ENCODE measurements around the gene TRRAP.

TRRAP gene

GRCh38 chr7:98943336-98943735 lies 65.0 kb downstream of the TRRAP start (continued):
- TF ChIP-seq ZNF350 (tag by site-specific recombination; IDR thresholded peaks at IDR 0.05) (no peak), ZNF292 (tag by site-specific recombination; IDR thresholded peaks at IDR 0.05; ENCODE audit: borderline replicate concordance, low read depth) (no peak), ZFP37 (tag by site-specific recombination; IDR thresholded peaks at IDR 0.05) (no peak), ZBTB48 (tag by site-specific recombination; IDR thresholded peaks at IDR 0.05) (no peak), ZNF654 (tag by site-specific recombination; IDR thresholded peaks at IDR 0.05; ENCODE audit: low read depth) (no peak), ZNF335 (tag by site-specific recombination; conservative IDR thresholded peaks at IDR 0.05) (no peak), ZNF133 (tag by site-specific recombination; IDR thresholded peaks at IDR 0.05) (no peak), ZNF24 (tag by site-specific recombination; IDR thresholded peaks at IDR 0.05) (no peak), ZNF785 (tag by site-specific recombination; IDR thresholded peaks at IDR 0.05) (no peak), ZNF280D (tag by site-specific recombination; IDR thresholded peaks at IDR 0.05) (no peak), ZNF521 (tag by site-specific recombination; IDR thresholded peaks at IDR 0.05) (no peak), KLF7 (tag by site-specific recombination; IDR thresholded peaks at IDR 0.05; ENCODE audit: borderline replicate concordance) (no peak)

GRCh38 chr7:98944386-98944785 lies 66.1 kb downstream of the TRRAP start:
- Histone ChIP-seq H3K4me1 (ENCODE audit: control insufficient read depth, insufficient read depth, low read length) (no peaks in the 10 kb centered on the region), H3K9me3 (ENCODE audit: control insufficient read depth, insufficient read depth, low read depth, low read length) (no peaks in the 10 kb centered on the region), H3K4me3 (ENCODE audit: low read depth, low read length) (no peak overlapping the region), H3K36me3 (ENCODE audit: control insufficient read depth in 2 of 2, insufficient read depth in 1 of 2, low read length in 2 of 2) (peaks cover 35 to 93% of the 10 kb centered on the region in 2 experiments), H3K27ac (ENCODE audit: extremely low read depth, low read depth, low read length) (no peak overlapping the region)
- POLR2A ChIA-PET, result interaction anchor here (0.6 kb wide), 1 partner anchor 62 kb away, joined by 3 read pairs; no protein-coding TSS in a partner anchor
- TF ChIP-seq ZNF785 (tag by site-specific recombination; IDR thresholded peaks at IDR 0.05), result no peak
- CTCF ChIA-PET, result interaction anchor here (0.5 to 0.7 kb wide), 3 partner anchors 56 to 514 kb away, joined by 3 read pairs; no protein-coding TSS in a partner anchor

- ChIA-PET CTCF (no interaction called here), POLR2A (no interaction called here)
- Histone ChIP-seq H3K4me3 (ENCODE audit: low read depth, low read length) (no peak overlapping the region), H3K36me3 (ENCODE audit: control insufficient read depth in 2 of 2, insufficient read depth in 1 of 2, low read length in 2 of 2) (peaks cover 37 to 93% of the 10 kb centered on the region in 2 experiments), H3K4me1 (ENCODE audit: control insufficient read depth, insufficient read depth, low read length) (no peaks in the 10 kb centered on the region), H3K9me3 (ENCODE audit: control insufficient read depth, insufficient read depth, low read depth, low read length) (no peaks in the 10 kb centered on the region), H3K27ac (ENCODE audit: extremely low read depth, low read depth, low read length) (no peak overlapping the region)
- no peak for TF ChIP-seq ZNF704 (tag by site-specific recombination; IDR thresholded peaks at IDR 0.05)
- TF ChIP-seq ZNF777 (tag by site-specific recombination; IDR thresholded peaks at IDR 0.05; ENCODE audit: borderline replicate concordance), result no peak
- no peak for TF ChIP-seq ZNF549 (tag by site-specific recombination; IDR thresholded peaks at IDR 0.05)
- no peak for TF ChIP-seq SCRT1 (tag by site-specific recombination; IDR thresholded peaks at IDR 0.05; ENCODE audit: borderline replicate concordance)
- TF ChIP-seq ZNF148 (tag by site-specific recombination; IDR thresholded peaks at IDR 0.05; ENCODE audit: borderline replicate concordance), result no peak
- no peak for TF ChIP-seq BCL11B (tag by site-specific recombination; IDR thresholded peaks at IDR 0.05; ENCODE audit: low read depth)
- no peak for TF ChIP-seq ZNF776 (tag by site-specific recombination; IDR thresholded peaks at IDR 0.05; ENCODE audit: borderline replicate concordance)
- no peak for TF ChIP-seq ZBTB17 (tag by site-specific recombination; IDR thresholded peaks at IDR 0.05)
- TF ChIP-seq ZNF521 (tag by site-specific recombination; IDR thresholded peaks at IDR 0.05), result no peak
Observed at GRCh38 chr7:98945852-98946251, 67.5 kb downstream of the TRRAP start.

All from HEK293 (cell line).